HCT116 (cell line): ENCODE measurements around the gene ZNF584. TPM values are rescaled to one million over a fixed set of nuclear protein-coding genes. Genes with fewer than 3 reads are reported as not detected.

Source experiments
- ATAC-seq: fragments of 200-7000 bp; cut with Tn5 transposase; 2 replicates; pipeline ENCODE4 v1.9.1; 2020; ENCODE audit warnings: mild to moderate bottlenecking, moderate library complexity
- BruUV-seq: library from RNA; stranded (reverse); fragments of 400-500 nt; replicated peaks from 2 replicates; lab custom pipeline; 2021; lab: Mats Ljungman, UMichigan
- CTCF ChIA-PET: fragments of 300-600 bp; sonication (Branson Sonifier 250); formaldehyde crosslinking; loops from one replicate; lab custom pipeline; 2021; ENCODE audit warnings: antibody characterized with exemption; lab: Charles Lee
- POLR2A ChIA-PET: fragments of 300-600, 350-600 bp; sonication (Branson Sonifier 250); formaldehyde crosslinking; loops from one replicate; lab custom pipeline; 2021; ENCODE audit warnings: antibody characterized with exemption; lab: Charles Lee
- RAD21 ChIA-PET, 2 experiments: fragments of 300-600 bp; sonication (Branson Sonifier 250); formaldehyde crosslinking; loops; one replicate each; lab custom pipeline; 2023; ENCODE audit warnings: low total read pairs in 2 of 2; ENCODE audit not compliant: uncharacterized antibody in 2 of 2, unreplicated experiment in 2 of 2, low non-redundant PET in 1 of 2; lab: Charles Lee
- DNase-seq: peaks from one replicate; pipeline ENCODE4 v3.0.0-alpha.2; 2010; ENCODE audit warnings: low read depth, low spot score
- H2AFZ ChIP-seq: fragments of 200-600 bp; shearing (Covaris generic), sonication (generic); 2 replicates; pipeline ENCODE4 v1.6.1; 2017; ENCODE audit warnings: low read depth, mixed run types, mixed read lengths, antibody characterized with exemption, low read length; ENCODE audit not compliant: poor library complexity, severe bottlenecking
- H3K27ac ChIP-seq: 2 replicates; pipeline ENCODE4 v1.5.1; 2012; ENCODE audit warnings: low read depth, low read length
- H3K27me3 ChIP-seq: fragments of 200-600 bp; sonication (generic); 2 replicates; pipeline ENCODE4 v1.6.1; 2016; ENCODE audit warnings: mixed run types, low read length, mixed read lengths; ENCODE audit not compliant: insufficient read depth
- H3K36me3 ChIP-seq, 2 experiments: fragments of 200-500 bp in 1 of 2; fragments of 200-600 bp in 1 of 2; sonication (Bioruptor generic) in 1 of 2; sonication (generic) in 1 of 2; 2 replicates each; pipeline versions ENCODE4 v1.5.1 to v1.6.1; 2014 to 2016; ENCODE audit warnings: low read length in 2 of 2, inconsistent platforms in 1 of 2, mixed read lengths in 1 of 2, mixed run types in 1 of 2; ENCODE audit not compliant: insufficient read depth in 2 of 2, control insufficient read depth in 1 of 2
- H3K4me1 ChIP-seq, 2 experiments: fragments of 200-600 bp in 1 of 2; sonication (generic) in 1 of 2; 2 replicates each; pipeline versions ENCODE4 v1.5.1 to v1.6.1; 2012 to 2017; ENCODE audit warnings: low read length in 2 of 2, inconsistent platforms in 1 of 2, mild to moderate bottlenecking in 1 of 2, mixed read lengths in 1 of 2, mixed run types in 1 of 2, moderate library complexity in 1 of 2; ENCODE audit not compliant: insufficient read depth in 2 of 2, control insufficient read depth in 1 of 2
- H3K4me2 ChIP-seq: fragments of 200-600 bp; sonication (generic); 2 replicates; pipeline ENCODE4 v1.6.1; 2017; ENCODE audit warnings: mixed run types, low read length, mixed read lengths
- H3K4me3 ChIP-seq, 2 experiments: fragments of 200-600 bp in 1 of 2; sonication (generic) in 1 of 2; replicated peaks in 1 of 2; 2 replicates each; pipeline ENCODE4 v1.5.1; 2011 to 2016; ENCODE audit warnings: low read length in 2 of 2, control low read depth in 1 of 2, low read depth in 1 of 2, mild to moderate bottlenecking in 1 of 2, mixed read lengths in 1 of 2, mixed run types in 1 of 2
- H3K79me2 ChIP-seq: fragments of 200-600 bp; sonication (generic); 2 replicates; pipeline ENCODE4 v1.6.1; 2017; ENCODE audit warnings: mild to moderate bottlenecking, mixed run types, low read length, moderate library complexity, mixed read lengths; ENCODE audit not compliant: insufficient read depth
- H3K9ac ChIP-seq: fragments of 200-600 bp; sonication (generic); 2 replicates; pipeline ENCODE4 v1.6.1; 2016; ENCODE audit warnings: low read length, mixed read lengths
- H3K9me2 ChIP-seq: fragments of 200-600 bp; sonication (generic), shearing (Covaris generic); 2 replicates; pipeline ENCODE4 v1.6.1; 2017; ENCODE audit warnings: mixed run types, mild to moderate bottlenecking, moderate library complexity; ENCODE audit not compliant: insufficient read depth
- H3K9me3 ChIP-seq, 2 experiments: fragments of 200-500 bp in 1 of 2; fragments of 200-600 bp in 1 of 2; sonication (Bioruptor generic) in 1 of 2; sonication (generic) in 1 of 2; 2 replicates each; pipeline ENCODE4 v1.6.1; 2014 to 2017; ENCODE audit warnings: low read length in 2 of 2, mixed read lengths in 2 of 2, inconsistent platforms in 1 of 2, low read depth in 1 of 2, mild to moderate bottlenecking in 1 of 2, mixed run types in 1 of 2, moderate library complexity in 1 of 2; ENCODE audit not compliant: control insufficient read depth in 1 of 2, insufficient read depth in 1 of 2
- H4K20me1 ChIP-seq: fragments of 200-600 bp; sonication (generic), shearing (Covaris generic); 2 replicates; pipeline ENCODE4 v1.6.1; 2017; ENCODE audit warnings: mixed run types, mild to moderate bottlenecking, moderate library complexity; ENCODE audit not compliant: insufficient read depth
- CBX3 ChIP-seq: IDR thresholded peaks from 2 replicates; pipeline ENCODE4 v1.6.1; 2012; ENCODE audit warnings: low read depth
- CTCF ChIP-seq, 3 experiments: fragments of 200-600 bp in 1 of 3; sonication (generic) in 1 of 3; IDR thresholded peaks in 2 of 3; conservative IDR thresholded peaks in 1 of 3; 2 replicates each; pipeline ENCODE4 v1.5.1; 2012 to 2017; ENCODE audit warnings: low read depth in 2 of 3, low read length in 2 of 3, antibody characterized with exemption in 1 of 3, borderline replicate concordance in 1 of 3, control low read depth in 1 of 3, mild to moderate bottlenecking in 1 of 3, mixed read lengths in 1 of 3, mixed run types in 1 of 3, moderate library complexity in 1 of 3; ENCODE audit not compliant: insufficient read depth in 1 of 3
- EGR1 ChIP-seq: IDR thresholded peaks from 2 replicates; pipeline ENCODE4 v1.6.1; 2012; ENCODE audit warnings: low read depth
- EZH2phosphoT487 ChIP-seq: fragments of 200-600 bp; IDR thresholded peaks from 2 replicates; pipeline ENCODE4 v1.6.1; 2018; ENCODE audit warnings: antibody characterized with exemption, borderline replicate concordance
- MAX ChIP-seq: IDR thresholded peaks from 2 replicates; pipeline ENCODE4 v1.6.1; 2012
- POLR2AphosphoS5 ChIP-seq: IDR thresholded peaks from 2 replicates; pipeline ENCODE4 v1.6.1; 2011; ENCODE audit warnings: mild to moderate bottlenecking, low read depth, low read length, moderate library complexity
- RAD21 ChIP-seq: IDR thresholded peaks from 2 replicates; pipeline ENCODE4 v1.6.1; 2012; ENCODE audit warnings: low read depth, mild to moderate bottlenecking
- REST ChIP-seq: IDR thresholded peaks from 2 replicates; pipeline ENCODE4 v1.6.1; 2012; ENCODE audit warnings: low read depth
- SP1 ChIP-seq: IDR thresholded peaks from 2 replicates; pipeline ENCODE4 v1.6.1; 2012; ENCODE audit warnings: low read depth
- YY1 ChIP-seq: IDR thresholded peaks from 2 replicates; pipeline ENCODE4 v1.6.1; 2011; ENCODE audit warnings: low read length, low read depth, moderate library complexity, mild to moderate bottlenecking; ENCODE audit not compliant: insufficient replicate concordance; ENCODE audit errors: extremely low read depth
- ZBTB33 ChIP-seq: IDR thresholded peaks from 2 replicates; pipeline ENCODE4 v1.6.1; 2011; ENCODE audit warnings: mild to moderate bottlenecking, low read length, moderate library complexity; ENCODE audit not compliant: insufficient replicate concordance; ENCODE audit errors: extremely low read depth
- ZFX ChIP-seq: fragments of 450-650 bp; IDR thresholded peaks from 2 replicates; pipeline ENCODE4 v1.6.1; 2017
- intact Hi-C: fragments of 100-400 bp; cut with micrococcal nuclease; formaldehyde crosslinking; loops from 2 replicates; pipeline ENCODE4 v1.10.0; 2022
- total RNA-seq: library from RNA; stranded (reverse); gene quantifications from one replicate; pipeline ENCODE4 v1.2.1, GENCODE V29; 2021; ENCODE audit not compliant: unreplicated experiment

Gene ZNF584
- total RNA-seq, 1 experiment from 2014 or later = 25.8 TPM

GRCh38 chr19:58416604-58417003 lies 8.2 kb downstream of the ZNF584 start:
- no peaks in the 10 kb centered on the region for H3K27me3 ChIP-seq
- H3K4me2 ChIP-seq = no peak overlapping the region
- H3K4me3 ChIP-seq = no peak overlapping the region
- ChIA-PET POLR2A (no interaction called here), CTCF (no interaction called here), RAD21 (no interaction called here)
- no peaks in the 10 kb centered on the region for H3K9me2 ChIP-seq
- no peak overlapping the region for H3K9ac ChIP-seq
- peaks cover 45% of the 10 kb centered on the region for H3K79me2 ChIP-seq
- H3K4me1 ChIP-seq = no peaks in the 10 kb centered on the region
- H2AFZ ChIP-seq = no peak overlapping the region
- TF ChIP-seq ZFX (no peak), MAX (no peak)
- DNase-seq = no peak
- no peaks in the 10 kb centered on the region for H4K20me1 ChIP-seq
- intact Hi-C loops = no loop called here
- no peaks in the 10 kb centered on the region for H3K9me3 ChIP-seq
- H3K27ac ChIP-seq = no peak overlapping the region
- ATAC-seq = no peak
- H3K36me3 ChIP-seq = peaks cover 27 to 41% of the 10 kb centered on the region in 2 experiments
- BruUV-seq = no TSS peak

GRCh38 chr19:58417071-58417470 lies 8.6 kb downstream of the ZNF584 start:
- intact Hi-C loops = no loop called here
- TSS peak; percentile 28 for BruUV-seq

More at GRCh38 chr19:58417071-58417470, 8.6 kb downstream of the ZNF584 start:
- Histone ChIP-seq H4K20me1 (no peaks in the 10 kb centered on the region), H3K4me2 (no peak overlapping the region), H3K27ac (no peak overlapping the region), H3K9ac (no peak overlapping the region), H3K27me3 (no peaks in the 10 kb centered on the region), H3K9me3 (no peaks in the 10 kb centered on the region), H3K4me1 (no peaks in the 10 kb centered on the region), H3K36me3 (peaks cover 27 to 41% of the 10 kb centered on the region in 2 experiments), H3K79me2 (peaks cover 42% of the 10 kb centered on the region), H3K9me2 (no peaks in the 10 kb centered on the region), H3K4me3 (no peak overlapping the region), H2AFZ (no peak overlapping the region)
- RAD21 ChIA-PET = no interaction called here
- DNase-seq (no peak), ATAC-seq (no peak)
- CTCF ChIA-PET = no interaction called here
- TF ChIP-seq YY1 = no peak
- no peak for TF ChIP-seq CTCF (IDR thresholded peaks at IDR 0.05 in 2 of 3, conservative IDR thresholded peaks at IDR 0.05 in 1 of 3; ENCODE audit: borderline replicate concordance in 1 of 3, insufficient read depth in 1 of 3, low read depth in 2 of 3, low read length in 2 of 3)
- no peak for TF ChIP-seq EGR1
- no peak for TF ChIP-seq POLR2AphosphoS5
- no peak for TF ChIP-seq ZFX
- TF ChIP-seq RAD21 = no peak
- TF ChIP-seq REST = no peak
- TF ChIP-seq EZH2phosphoT487 = no peak
- TF ChIP-seq CBX3 = no peak
- TF ChIP-seq SP1 = no peak
- TF ChIP-seq ZBTB33 = no peak
- POLR2A ChIA-PET = no interaction called here
